ENCODE data around the gene NRXN3. TPM values are rescaled to one million over a fixed set of nuclear protein-coding genes. Genes with fewer than 3 reads are reported as not detected.

Gene NRXN3
- polyA plus RNA-seq, 1 experiment, result 7.0 TPM

- TF ChIP-seq CTCF (IDR thresholded peaks at IDR 0.05; ENCODE audit: insufficient read depth, low read depth, low read length), result no peak
- Histone ChIP-seq H3K36me3 (ENCODE audit: control insufficient read depth, insufficient read depth, low read length) (no peaks in the 10 kb centered on the region), H3K27me3 (ENCODE audit: control insufficient read depth, insufficient read depth, low read length) (no peaks in the 10 kb centered on the region), H3K4me3 (ENCODE audit: low read depth, low read length) (no peak overlapping the region)
- no peak for DNase-seq (ENCODE audit: low read depth)
- CTCF ChIA-PET, result no interaction called here
- POLR2A ChIA-PET, result no interaction called here
Measured at GRCh38 chr14:78130356-78130755, 39.8 kb upstream of the NRXN3 start.

GRCh38 chr14:78131201-78131600 is 39.0 kb upstream of the NRXN3 start:
- ChIA-PET CTCF (no interaction called here), POLR2A (no interaction called here)
- no peak for TF ChIP-seq CTCF (IDR thresholded peaks at IDR 0.05; ENCODE audit: insufficient read depth, low read depth, low read length)
- Histone ChIP-seq H3K4me3 (ENCODE audit: low read depth, low read length) (no peak overlapping the region), H3K27me3 (ENCODE audit: control insufficient read depth, insufficient read depth, low read length) (no peaks in the 10 kb centered on the region), H3K36me3 (ENCODE audit: control insufficient read depth, insufficient read depth, low read length) (no peaks in the 10 kb centered on the region)
- no peak for DNase-seq (ENCODE audit: low read depth)

- DNase-seq (ENCODE audit: low read depth), result no peak
- TF ChIP-seq CTCF (IDR thresholded peaks at IDR 0.05; ENCODE audit: insufficient read depth, low read depth, low read length), result no peak
- Histone ChIP-seq H3K36me3 (ENCODE audit: control insufficient read depth, insufficient read depth, low read length) (no peaks in the 10 kb centered on the region), H3K27me3 (ENCODE audit: control insufficient read depth, insufficient read depth, low read length) (no peaks in the 10 kb centered on the region), H3K4me3 (ENCODE audit: low read depth, low read length) (no peak overlapping the region)
- ChIA-PET CTCF (no interaction called here), POLR2A (no interaction called here)
Measured at GRCh38 chr14:78131616-78132015, 38.6 kb upstream of the NRXN3 start.

GRCh38 chr14:78135450-78135891 is 34.7 kb upstream of the NRXN3 start:
- CTCF ChIA-PET, result interaction anchor here (0.8 kb wide), 1 partner anchor 12 kb away, joined by 3 read pairs; no protein-coding TSS in a partner anchor
- Histone ChIP-seq H3K27me3 (ENCODE audit: control insufficient read depth, insufficient read depth, low read length) (no peaks in the 10 kb centered on the region), H3K36me3 (ENCODE audit: control insufficient read depth, insufficient read depth, low read length) (no peaks in the 10 kb centered on the region), H3K4me3 (ENCODE audit: low read depth, low read length) (no peak overlapping the region)
- POLR2A ChIA-PET, result no interaction called here
- no peak for TF ChIP-seq CTCF (IDR thresholded peaks at IDR 0.05; ENCODE audit: insufficient read depth, low read depth, low read length)
- DNase-seq (ENCODE audit: low read depth), result no peak

- ChIA-PET CTCF (no interaction called here), POLR2A (no interaction called here)
- no peak for TF ChIP-seq CTCF (IDR thresholded peaks at IDR 0.05; ENCODE audit: insufficient read depth, low read depth, low read length)
- Histone ChIP-seq H3K27me3 (ENCODE audit: control insufficient read depth, insufficient read depth, low read length) (no peaks in the 10 kb centered on the region), H3K4me3 (ENCODE audit: low read depth, low read length) (no peak overlapping the region), H3K36me3 (ENCODE audit: control insufficient read depth, insufficient read depth, low read length) (no peaks in the 10 kb centered on the region)
- no peak for DNase-seq (ENCODE audit: low read depth)
Measured at GRCh38 chr14:78136695-78137094, 33.5 kb upstream of the NRXN3 start.

Measured in BJ (cell line).